Measurements from ENCODE around the gene GSK3A.

The GSK3A gene

GRCh38 chr19:42279902-42280814, 37.8 kb upstream of the GSK3A start:
- DNase-seq: peak; percentile 91

GRCh38 chr19:42279155-42279901, 36.9 kb upstream of the GSK3A start:
- no peak for DNase-seq

- no peak for DNase-seq
Measured at GRCh38 chr19:42278452-42279154, 36.2 kb upstream of the GSK3A start.

- DNase-seq: no peak
Measured at GRCh38 chr19:42277821-42278451, 35.5 kb upstream of the GSK3A start.

GRCh38 chr19:42276821-42277220, 34.4 kb upstream of the GSK3A start:
- DNase-seq: no peak

GRCh38 chr19:42276284-42276683, 33.9 kb upstream of the GSK3A start:
- DNase-seq: no peak

GRCh38 chr19:42275517-42275916, 33.1 kb upstream of the GSK3A start:
- DNase-seq: no peak

- no peak for DNase-seq
Measured at GRCh38 chr19:42275103-42275502, 32.7 kb upstream of the GSK3A start.

- no peak for DNase-seq
Measured at GRCh38 chr19:42274065-42274682, 31.8 kb upstream of the GSK3A start.

- DNase-seq: no peak
Measured at GRCh38 chr19:42273407-42274064, 31.1 kb upstream of the GSK3A start.

- no peak for DNase-seq
Measured at GRCh38 chr19:42272989-42273406, 30.6 kb upstream of the GSK3A start.

- DNase-seq: no peak
Measured at GRCh38 chr19:42272535-42272897, 30.1 kb upstream of the GSK3A start.

- no peak for DNase-seq
Measured at GRCh38 chr19:42271861-42272534, 29.6 kb upstream of the GSK3A start.

- no peak for DNase-seq
Measured at GRCh38 chr19:42271045-42271419, 28.6 kb upstream of the GSK3A start.

- DNase-seq: peak; percentile 86
Measured at GRCh38 chr19:42270346-42271044, 28.1 kb upstream of the GSK3A start.

GRCh38 chr19:42269478-42270345, 27.3 kb upstream of the GSK3A start:
- no peak for DNase-seq

- DNase-seq: peak; percentile 100
Measured at GRCh38 chr19:42268704-42269477, 26.5 kb upstream of the GSK3A start, which contains the start of gene CIC. TSS of gene CIC (plus strand) at chr19:42269252. CDS start at chr19:42271784, 2,532 bp downstream.

GRCh38 chr19:42268142-42268703, 25.8 kb upstream of the GSK3A start:
- DNase-seq: peak; percentile 100

All from CD4-positive, alpha-beta T cell treated with Interleukin-15 for 1 hour (primary cell).